Liver (tissue), 9 donors: Measurements from ENCODE around the gene ARF4. TPM values are rescaled to one million over a fixed set of nuclear protein-coding genes. Genes with fewer than 3 reads are reported as not detected.

Experiments
- DNase-seq: peaks from one replicate; pipeline ENCODE4 v3.0.0-alpha.2; 2017; ENCODE audit warnings: low spot score
- H3K27ac ChIP-seq, 2 donors: one replicate each; pipeline ENCODE4 v1.7.0; 2013; ENCODE audit warnings: inconsistent platforms in 2 of 2, low read length in 2 of 2, control low read depth in 1 of 2, low read depth in 1 of 2, mild to moderate bottlenecking in 1 of 2
- H3K27me3 ChIP-seq, 4 donors: one replicate each; pipeline versions ENCODE4 v1.6.1 to v1.7.0; 2013; ENCODE audit warnings: low read length in 3 of 4, inconsistent platforms in 1 of 4, mild to moderate bottlenecking in 1 of 4, moderate library complexity in 1 of 4; ENCODE audit not compliant: control insufficient read depth in 4 of 4, insufficient read depth in 4 of 4
- H3K36me3 ChIP-seq, 4 donors: one replicate each; pipeline versions ENCODE4 v1.6.1 to v1.7.0; 2013; ENCODE audit warnings: low read length in 3 of 4, mild to moderate bottlenecking in 3 of 4, low read depth in 1 of 4, moderate library complexity in 1 of 4; ENCODE audit not compliant: control insufficient read depth in 4 of 4, insufficient read depth in 3 of 4
- H3K4me1 ChIP-seq, 4 donors: one replicate each; pipeline versions ENCODE4 v1.6.1 to v1.7.0; 2013; ENCODE audit warnings: low read length in 3 of 4, mild to moderate bottlenecking in 3 of 4, moderate library complexity in 1 of 4; ENCODE audit not compliant: control insufficient read depth in 4 of 4, insufficient read depth in 4 of 4
- H3K4me3 ChIP-seq, 3 donors: one replicate each; pipeline versions ENCODE4 v1.6.1 to v1.7.0; 2013; ENCODE audit warnings: low read length in 3 of 3, control low read depth in 1 of 3, low read depth in 1 of 3, mild to moderate bottlenecking in 1 of 3
- H3K9ac ChIP-seq, 2 donors: one replicate each; pipeline ENCODE4 v1.7.0; 2013; ENCODE audit warnings: low read length in 2 of 2, mild to moderate bottlenecking in 2 of 2, moderate library complexity in 2 of 2, control low read depth in 1 of 2, low read depth in 1 of 2
- H3K9me3 ChIP-seq, 4 donors: one replicate each; pipeline versions ENCODE4 v1.6.1 to v1.7.0; 2013; ENCODE audit warnings: low read length in 3 of 4; ENCODE audit not compliant: control insufficient read depth in 4 of 4
- EGR1 ChIP-seq, 2 donors: IDR thresholded peaks; 2 replicates each; pipeline ENCODE4 v1.6.1; 2016 to 2018; ENCODE audit warnings: antibody characterized with exemption in 2 of 2, low read depth in 2 of 2
- FOXA1 ChIP-seq: IDR thresholded peaks from 2 replicates; pipeline ENCODE4 v1.6.1; 2016; ENCODE audit warnings: antibody characterized with exemption
- FOXA2 ChIP-seq: IDR thresholded peaks from 2 replicates; pipeline ENCODE4 v1.6.1; 2016; ENCODE audit warnings: antibody characterized with exemption
- GABPA ChIP-seq, 2 donors: IDR thresholded peaks in 1 of 2; conservative IDR thresholded peaks in 1 of 2; 2 replicates each; pipeline ENCODE4 v1.6.1; 2016; ENCODE audit warnings: antibody characterized with exemption in 2 of 2, mild to moderate bottlenecking in 1 of 2, moderate library complexity in 1 of 2
- HNF4A ChIP-seq, 2 donors: conservative IDR thresholded peaks; 2 replicates each; pipeline ENCODE4 v1.6.1; 2016; ENCODE audit warnings: antibody characterized with exemption in 2 of 2, mild to moderate bottlenecking in 2 of 2
- HNF4G ChIP-seq: IDR thresholded peaks from 2 replicates; pipeline ENCODE4 v1.6.1; 2016; ENCODE audit warnings: antibody characterized with exemption
- JUND ChIP-seq, 2 donors: IDR thresholded peaks; 2 replicates each; pipeline ENCODE4 v1.6.1; 2016; ENCODE audit warnings: antibody characterized with exemption in 2 of 2
- NR2F2 ChIP-seq: IDR thresholded peaks from 2 replicates; pipeline ENCODE4 v1.6.1; 2016; ENCODE audit warnings: antibody characterized with exemption
- RAD21 ChIP-seq, 2 donors: IDR thresholded peaks; 2 replicates each; pipeline ENCODE4 v1.6.1; 2016; ENCODE audit warnings: antibody characterized with exemption in 2 of 2, mild to moderate bottlenecking in 2 of 2
- RXRA ChIP-seq, 2 donors: IDR thresholded peaks; 2 replicates each; pipeline ENCODE4 v1.6.1; 2017 to 2018; ENCODE audit warnings: antibody characterized with exemption in 2 of 2, mild to moderate bottlenecking in 1 of 2
- SP1 ChIP-seq: IDR thresholded peaks from 2 replicates; pipeline ENCODE4 v1.6.1; 2018; ENCODE audit warnings: antibody characterized with exemption, mild to moderate bottlenecking
- TAF1 ChIP-seq: conservative IDR thresholded peaks from 2 replicates; pipeline ENCODE4 v1.6.1; 2016; ENCODE audit warnings: antibody characterized with exemption, mild to moderate bottlenecking
- YY1 ChIP-seq: IDR thresholded peaks from 2 replicates; pipeline ENCODE4 v1.6.1; 2016; ENCODE audit warnings: antibody characterized with exemption, mild to moderate bottlenecking
- WGBS: extraction: QIAGEN DNeasy Blood & Tissue Kit; methylation state at CpG from one replicate; pipeline ENCODE4 v1.1.7; 2013; 5-methylcytosine and 5-hydroxymethylcytosine counted together
- polyA plus RNA-seq, 2 donors: library from polyadenylated mRNA; stranded (reverse) in 1 of 2; unstranded in 1 of 2; fragments of 200-250 nt in 1 of 2; fragments of >200 nt in 1 of 2; fragmentation: Nextera tagmentation in 1 of 2; extraction: Ambion mirVana in 1 of 2; gene quantifications; one replicate each; pipeline versions ENCODE4 v1.2.1 to v1.2.3, GENCODE V29; 2013 to 2015
- total RNA-seq, 2 donors: library from RNA; depleted of rRNA; stranded (reverse); fragments of >200 nt; gene quantifications; one replicate each; pipeline ENCODE4 v1.2.3, GENCODE V29; 2014
- TF ChIP-seq, protein P1 (sequence below): IDR thresholded peaks from 2 replicates; pipeline ENCODE4 v1.6.1; 2016; ENCODE audit warnings: antibody characterized with exemption
- TF ChIP-seq, protein P2 (sequence below): fragments of 150-350 bp; IDR thresholded peaks from 2 replicates; pipeline ENCODE4 v1.5.1; 2017; ENCODE audit warnings: improper control_type of control experiment, low read depth, low read length; ENCODE audit not compliant: missing input control
- TF ChIP-seq, protein P3 (sequence below): IDR thresholded peaks from 2 replicates; pipeline ENCODE4 v1.6.1; 2016; ENCODE audit warnings: antibody characterized with exemption, mild to moderate bottlenecking
- TF ChIP-seq, protein P4 (sequence below): IDR thresholded peaks from 2 replicates; pipeline ENCODE4 v1.6.1; 2016; ENCODE audit warnings: antibody characterized with exemption
- TF ChIP-seq, protein P5 (sequence below): IDR thresholded peaks from 2 replicates; pipeline ENCODE4 v1.6.1; 2016; ENCODE audit warnings: antibody characterized with exemption
- donor health status: healthy.
- donor health status: healthy.
- donor health status: healthy.
- donor health status: healthy.
- donor health status: healthy.

ARF4 gene
- total and polyA plus RNA-seq, 4 donors: 90.0 to 143 (median 106) TPM

DNA sequence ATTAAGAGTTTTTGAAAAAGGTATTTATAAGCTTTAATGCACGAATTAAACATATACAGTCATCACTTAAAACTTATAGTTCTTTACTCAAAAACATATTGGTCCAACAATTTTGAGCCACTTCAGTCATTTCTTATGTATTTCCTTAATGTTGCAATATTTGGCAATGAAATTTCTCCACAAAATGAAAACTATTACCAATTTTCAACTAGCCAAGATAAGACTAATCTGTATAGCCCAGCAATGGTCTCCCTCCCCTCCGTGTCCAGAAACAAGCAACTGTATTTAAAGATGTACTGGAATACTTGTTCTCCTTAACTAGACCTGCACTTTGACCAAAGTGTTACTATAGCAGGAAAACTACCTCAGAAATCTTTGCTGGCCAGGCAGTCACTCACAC lies 9.2 kb downstream of the ARF4 start:
- Histone ChIP-seq H3K9ac (no peak overlapping the region), H3K36me3 (peaks cover 2 to 12% (median 9%) of the 10 kb centered on the region in 4 donors), H3K4me3 (no peak overlapping the region), H3K4me1 (peaks cover 5 to 13% (median 8%) of the 10 kb centered on the region in 4 donors), H3K27ac (no peak overlapping the region), H3K9me3 (no peaks in the 10 kb centered on the region), H3K27me3 (no peaks in the 10 kb centered on the region)
- WGBS: 82% methylated on average over 2 of the region's 2 CpGs
- DNase-seq: no peak
- TF ChIP-seq, protein P1, sequence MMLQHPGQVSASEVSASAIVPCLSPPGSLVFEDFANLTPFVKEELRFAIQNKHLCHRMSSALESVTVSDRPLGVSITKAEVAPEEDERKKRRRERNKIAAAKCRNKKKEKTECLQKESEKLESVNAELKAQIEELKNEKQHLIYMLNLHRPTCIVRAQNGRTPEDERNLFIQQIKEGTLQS: no peak
- TF ChIP-seq FOXA2: no peak
- TF ChIP-seq YY1: no peak
- no peak for TF ChIP-seq GABPA (IDR thresholded peaks at IDR 0.05 in 1 of 2, conservative IDR thresholded peaks at IDR 0.05 in 1 of 2)
- no peak for TF ChIP-seq JUND (IDR thresholded peaks at IDR 0.05)
- no peak for TF ChIP-seq RAD21 (IDR thresholded peaks at IDR 0.05)
- TF ChIP-seq, protein P2, sequence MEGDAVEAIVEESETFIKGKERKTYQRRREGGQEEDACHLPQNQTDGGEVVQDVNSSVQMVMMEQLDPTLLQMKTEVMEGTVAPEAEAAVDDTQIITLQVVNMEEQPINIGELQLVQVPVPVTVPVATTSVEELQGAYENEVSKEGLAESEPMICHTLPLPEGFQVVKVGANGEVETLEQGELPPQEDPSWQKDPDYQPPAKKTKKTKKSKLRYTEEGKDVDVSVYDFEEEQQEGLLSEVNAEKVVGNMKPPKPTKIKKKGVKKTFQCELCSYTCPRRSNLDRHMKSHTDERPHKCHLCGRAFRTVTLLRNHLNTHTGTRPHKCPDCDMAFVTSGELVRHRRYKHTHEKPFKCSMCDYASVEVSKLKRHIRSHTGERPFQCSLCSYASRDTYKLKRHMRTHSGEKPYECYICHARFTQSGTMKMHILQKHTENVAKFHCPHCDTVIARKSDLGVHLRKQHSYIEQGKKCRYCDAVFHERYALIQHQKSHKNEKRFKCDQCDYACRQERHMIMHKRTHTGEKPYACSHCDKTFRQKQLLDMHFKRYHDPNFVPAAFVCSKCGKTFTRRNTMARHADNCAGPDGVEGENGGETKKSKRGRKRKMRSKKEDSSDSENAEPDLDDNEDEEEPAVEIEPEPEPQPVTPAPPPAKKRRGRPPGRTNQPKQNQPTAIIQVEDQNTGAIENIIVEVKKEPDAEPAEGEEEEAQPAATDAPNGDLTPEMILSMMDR: no peak
- no peak for TF ChIP-seq SP1
- no peak for TF ChIP-seq RXRA (IDR thresholded peaks at IDR 0.05)
- TF ChIP-seq TAF1: no peak
- TF ChIP-seq, protein P3, sequence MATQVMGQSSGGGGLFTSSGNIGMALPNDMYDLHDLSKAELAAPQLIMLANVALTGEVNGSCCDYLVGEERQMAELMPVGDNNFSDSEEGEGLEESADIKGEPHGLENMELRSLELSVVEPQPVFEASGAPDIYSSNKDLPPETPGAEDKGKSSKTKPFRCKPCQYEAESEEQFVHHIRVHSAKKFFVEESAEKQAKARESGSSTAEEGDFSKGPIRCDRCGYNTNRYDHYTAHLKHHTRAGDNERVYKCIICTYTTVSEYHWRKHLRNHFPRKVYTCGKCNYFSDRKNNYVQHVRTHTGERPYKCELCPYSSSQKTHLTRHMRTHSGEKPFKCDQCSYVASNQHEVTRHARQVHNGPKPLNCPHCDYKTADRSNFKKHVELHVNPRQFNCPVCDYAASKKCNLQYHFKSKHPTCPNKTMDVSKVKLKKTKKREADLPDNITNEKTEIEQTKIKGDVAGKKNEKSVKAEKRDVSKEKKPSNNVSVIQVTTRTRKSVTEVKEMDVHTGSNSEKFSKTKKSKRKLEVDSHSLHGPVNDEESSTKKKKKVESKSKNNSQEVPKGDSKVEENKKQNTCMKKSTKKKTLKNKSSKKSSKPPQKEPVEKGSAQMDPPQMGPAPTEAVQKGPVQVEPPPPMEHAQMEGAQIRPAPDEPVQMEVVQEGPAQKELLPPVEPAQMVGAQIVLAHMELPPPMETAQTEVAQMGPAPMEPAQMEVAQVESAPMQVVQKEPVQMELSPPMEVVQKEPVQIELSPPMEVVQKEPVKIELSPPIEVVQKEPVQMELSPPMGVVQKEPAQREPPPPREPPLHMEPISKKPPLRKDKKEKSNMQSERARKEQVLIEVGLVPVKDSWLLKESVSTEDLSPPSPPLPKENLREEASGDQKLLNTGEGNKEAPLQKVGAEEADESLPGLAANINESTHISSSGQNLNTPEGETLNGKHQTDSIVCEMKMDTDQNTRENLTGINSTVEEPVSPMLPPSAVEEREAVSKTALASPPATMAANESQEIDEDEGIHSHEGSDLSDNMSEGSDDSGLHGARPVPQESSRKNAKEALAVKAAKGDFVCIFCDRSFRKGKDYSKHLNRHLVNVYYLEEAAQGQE: no peak
- TF ChIP-seq FOXA1: no peak
- no peak for TF ChIP-seq HNF4G
- no peak for TF ChIP-seq HNF4A (conservative IDR thresholded peaks at IDR 0.05)
- TF ChIP-seq, protein P4, sequence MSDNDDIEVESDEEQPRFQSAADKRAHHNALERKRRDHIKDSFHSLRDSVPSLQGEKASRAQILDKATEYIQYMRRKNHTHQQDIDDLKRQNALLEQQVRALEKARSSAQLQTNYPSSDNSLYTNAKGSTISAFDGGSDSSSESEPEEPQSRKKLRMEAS: no peak
- no peak for TF ChIP-seq EGR1 (IDR thresholded peaks at IDR 0.05; ENCODE audit: low read depth in 2 of 2)
- TF ChIP-seq NR2F2: no peak

DNA sequence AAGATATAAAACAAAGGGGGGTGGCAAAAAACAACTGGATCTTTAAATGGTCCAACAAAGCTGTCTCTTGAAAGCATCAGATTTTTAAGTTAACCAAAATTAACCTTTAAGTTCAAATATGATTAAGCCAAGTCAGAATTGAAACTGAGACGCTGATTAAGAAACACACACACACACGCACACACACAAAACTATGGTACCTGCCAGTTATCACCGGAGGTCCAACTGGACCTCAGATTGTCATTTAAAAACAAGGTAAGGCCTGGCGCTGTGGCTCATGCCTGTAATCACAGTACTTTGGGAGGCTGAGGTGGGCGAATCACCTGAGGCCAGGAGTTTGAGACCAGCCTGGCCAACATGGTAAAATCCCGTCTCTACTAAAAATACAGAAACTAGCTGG lies 10.4 kb downstream of the ARF4 start:
- Histone ChIP-seq H3K27ac (no peak overlapping the region), H3K27me3 (no peaks in the 10 kb centered on the region), H3K9ac (no peak overlapping the region), H3K4me1 (peaks cover 2 to 7% (median 5%) of the 10 kb centered on the region in 4 donors), H3K36me3 (peaks cover 2 to 17% (median 13%) of the 10 kb centered on the region in 4 donors), H3K9me3 (no peaks in the 10 kb centered on the region), H3K4me3 (no peak overlapping the region)
- WGBS: 78% methylated on average over 6 of the region's 6 CpGs
- TF ChIP-seq RAD21 (IDR thresholded peaks at IDR 0.05) (no peak), JUND (IDR thresholded peaks at IDR 0.05) (no peak), HNF4A (conservative IDR thresholded peaks at IDR 0.05) (no peak), GABPA (IDR thresholded peaks at IDR 0.05 in 1 of 2, conservative IDR thresholded peaks at IDR 0.05 in 1 of 2) (no peak), RXRA (IDR thresholded peaks at IDR 0.05) (no peak), TAF1 (no peak), FOXA1 (no peak), SP1 (no peak), FOXA2 (no peak), NR2F2 (no peak), EGR1 (IDR thresholded peaks at IDR 0.05; ENCODE audit: low read depth in 2 of 2) (no peak), YY1 (no peak)
- TF ChIP-seq, protein P2: no peak
- TF ChIP-seq, protein P5, sequence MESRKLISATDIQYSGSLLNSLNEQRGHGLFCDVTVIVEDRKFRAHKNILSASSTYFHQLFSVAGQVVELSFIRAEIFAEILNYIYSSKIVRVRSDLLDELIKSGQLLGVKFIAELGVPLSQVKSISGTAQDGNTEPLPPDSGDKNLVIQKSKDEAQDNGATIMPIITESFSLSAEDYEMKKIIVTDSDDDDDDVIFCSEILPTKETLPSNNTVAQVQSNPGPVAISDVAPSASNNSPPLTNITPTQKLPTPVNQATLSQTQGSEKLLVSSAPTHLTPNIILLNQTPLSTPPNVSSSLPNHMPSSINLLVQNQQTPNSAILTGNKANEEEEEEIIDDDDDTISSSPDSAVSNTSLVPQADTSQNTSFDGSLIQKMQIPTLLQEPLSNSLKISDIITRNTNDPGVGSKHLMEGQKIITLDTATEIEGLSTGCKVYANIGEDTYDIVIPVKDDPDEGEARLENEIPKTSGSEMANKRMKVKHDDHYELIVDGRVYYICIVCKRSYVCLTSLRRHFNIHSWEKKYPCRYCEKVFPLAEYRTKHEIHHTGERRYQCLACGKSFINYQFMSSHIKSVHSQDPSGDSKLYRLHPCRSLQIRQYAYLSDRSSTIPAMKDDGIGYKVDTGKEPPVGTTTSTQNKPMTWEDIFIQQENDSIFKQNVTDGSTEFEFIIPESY: no peak
- TF ChIP-seq, protein P1: no peak
- TF ChIP-seq, protein P4: no peak
- no peak for DNase-seq
